Activated CD4-positive, alpha-beta memory T cell treated with anti-CD3 and anti-CD28 coated beads, Interleukin-2, amount 10 ng/mL, durations not matched to agents 7 days and 5 days (primary cell): ENCODE results near the gene NDEL1. TPM values are rescaled to one million over a fixed set of nuclear protein-coding genes. Genes with fewer than 3 reads are reported as not detected.

Experiments used
- CTCF ChIA-PET: fragments of 350-600 bp; sonication (Branson Sonifier 250); formaldehyde crosslinking; loops from one replicate; lab custom pipeline; 2021; ENCODE audit warnings: antibody characterized with exemption, inconsistent platforms; lab: Charles Lee
- POLR2A ChIA-PET: fragments of 350-600 bp; sonication (Branson Sonifier 250); formaldehyde crosslinking; loops from one replicate; lab custom pipeline; 2021; ENCODE audit warnings: antibody characterized with exemption; lab: Charles Lee
- DNase-seq: peaks from one replicate; pipeline ENCODE4 v3.0.0-alpha.2; 2020
- H3K27ac Mint-ChIP-seq: one replicate; pipeline ENCODE4 v1.8.0; 2021; ENCODE audit warnings: mild to moderate bottlenecking, mixed read lengths
- H3K27me3 Mint-ChIP-seq: one replicate; pipeline ENCODE4 v1.8.0; 2021; ENCODE audit warnings: mixed read lengths
- H3K36me3 Mint-ChIP-seq: one replicate; pipeline ENCODE4 v1.8.0; 2021; ENCODE audit warnings: low read depth, mixed read lengths
- H3K4me1 Mint-ChIP-seq: one replicate; pipeline ENCODE4 v1.8.0; 2021; ENCODE audit warnings: mixed read lengths
- H3K4me3 Mint-ChIP-seq: one replicate; pipeline ENCODE4 v1.8.0; 2021; ENCODE audit warnings: mild to moderate bottlenecking, mixed read lengths
- H3K9me3 Mint-ChIP-seq: one replicate; pipeline ENCODE4 v1.8.0; 2021; ENCODE audit warnings: mixed read lengths
- total RNA-seq, 2 experiments: library from RNA; stranded (reverse); gene quantifications; one replicate each; pipeline ENCODE4 v1.2.3, GENCODE V29; 2021

NDEL1 gene
- total RNA-seq, 2 experiments from 2014 or later = 63.5 to 64.0 TPM

- no peak for DNase-seq
- CTCF ChIA-PET = interaction anchor here (1.0 kb wide), 1 partner anchor 19 kb away, joined by 5 read pairs; no protein-coding TSS in a partner anchor
- no peaks in the 10 kb centered on the region for H3K9me3 Mint-ChIP-seq
- peaks cover under 1% of the 10 kb centered on the region for H3K4me1 Mint-ChIP-seq
- no peak overlapping the region for H3K27ac Mint-ChIP-seq
- peaks cover 19% of the 10 kb centered on the region for H3K27me3 Mint-ChIP-seq
- no peaks in the 10 kb centered on the region for H3K36me3 Mint-ChIP-seq
- no peak overlapping the region for H3K4me3 Mint-ChIP-seq
- POLR2A ChIA-PET = interaction anchor here (1.6 kb wide), 1 partner anchor 19 kb away, joined by 3 read pairs; no protein-coding TSS in a partner anchor
Measured at GRCh38 chr17:8402921-8403536, 32.7 kb upstream of the NDEL1 start.

- ChIA-PET CTCF (no interaction called here), POLR2A (no interaction called here)
- DNase-seq = no peak
- no peaks in the 10 kb centered on the region for H3K9me3 Mint-ChIP-seq
- no peak overlapping the region for H3K27ac Mint-ChIP-seq
- H3K4me1 Mint-ChIP-seq = peaks cover 12% of the 10 kb centered on the region
- peaks cover 15% of the 10 kb centered on the region for H3K27me3 Mint-ChIP-seq
- H3K36me3 Mint-ChIP-seq = no peaks in the 10 kb centered on the region
- no peak overlapping the region for H3K4me3 Mint-ChIP-seq
Measured at GRCh38 chr17:8405499-8406016, 30.1 kb upstream of the NDEL1 start.

- Mint-ChIP-seq H3K27me3 (peaks cover 11% of the 10 kb centered on the region), H3K4me1 (peaks cover 16% of the 10 kb centered on the region), H3K27ac (no peak overlapping the region), H3K36me3 (no peaks in the 10 kb centered on the region), H3K4me3 (no peak overlapping the region), H3K9me3 (no peaks in the 10 kb centered on the region)
- ChIA-PET CTCF (interaction anchor here (3.1 kb wide), 1 partner anchor 23 kb away, joined by 13 read pairs; the partner anchor contains the start of gene RPL26), POLR2A (no interaction called here)
- no peak for DNase-seq
Measured at GRCh38 chr17:8406174-8406573, 29.5 kb upstream of the NDEL1 start.

- H3K27ac Mint-ChIP-seq = no peak overlapping the region
- no peaks in the 10 kb centered on the region for H3K36me3 Mint-ChIP-seq
- H3K4me3 Mint-ChIP-seq = no peak overlapping the region
- ChIA-PET POLR2A (interaction anchor here (0.8 to 1.8 kb wide), 2 partner anchors 25 to 28 kb away, joined by 4 read pairs; no protein-coding TSS in a partner anchor), CTCF (interaction anchor here (0.8 to 3.4 kb wide), 4 partner anchors 25 to 348 kb away, joined by 3 to 30 read pairs (median 8); partner anchors contain the start of gene RPL26)
- peaks cover 31% of the 10 kb centered on the region for H3K4me1 Mint-ChIP-seq
- no peak for DNase-seq
- no peaks in the 10 kb centered on the region for H3K9me3 Mint-ChIP-seq
- peaks cover 14% of the 10 kb centered on the region for H3K27me3 Mint-ChIP-seq
Measured at GRCh38 chr17:8408371-8408770, 27.3 kb upstream of the NDEL1 start.

- peaks cover 35% of the 10 kb centered on the region for H3K4me1 Mint-ChIP-seq
- CTCF ChIA-PET = interaction anchor here (0.6 to 3.4 kb wide), 32 partner anchors 10 to 587 kb away, joined by 3 to 30 read pairs (median 4); partner anchors contain the start of genes KRABD2, NDEL1 and RNF222
- H3K36me3 Mint-ChIP-seq = no peaks in the 10 kb centered on the region
- DNase-seq = peak; percentile 77
- POLR2A ChIA-PET = interaction anchor here (0.6 to 1.3 kb wide), 7 partner anchors 15 to 379 kb away, joined by 3 to 5 read pairs (median 3); partner anchors contain the start of gene NDEL1
- H3K27me3 Mint-ChIP-seq = peaks cover 17% of the 10 kb centered on the region
- H3K27ac Mint-ChIP-seq = no peak overlapping the region
- no peak overlapping the region for H3K4me3 Mint-ChIP-seq
- H3K9me3 Mint-ChIP-seq = no peaks in the 10 kb centered on the region
Measured at GRCh38 chr17:8409966-8410882, 25.5 kb upstream of the NDEL1 start.

GRCh38 chr17:8410883-8411238 lies 24.8 kb upstream of the NDEL1 start:
- Mint-ChIP-seq H3K27me3 (peaks cover 17% of the 10 kb centered on the region), H3K36me3 (no peaks in the 10 kb centered on the region), H3K4me3 (no peak overlapping the region), H3K4me1 (peaks cover 35% of the 10 kb centered on the region), H3K9me3 (no peaks in the 10 kb centered on the region), H3K27ac (no peak overlapping the region)
- ChIA-PET POLR2A (interaction anchor here (0.6 to 1.3 kb wide), 4 partner anchors 16 to 335 kb away, joined by 3 to 5 read pairs (median 3); partner anchors contain the start of gene NDEL1), CTCF (interaction anchor here (0.6 to 3.4 kb wide), 20 partner anchors 9 to 574 kb away, joined by 3 to 30 read pairs (median 5); partner anchors contain the start of genes KRABD2, NDEL1 and RNF222)
- DNase-seq = no peak

- peaks cover 35% of the 10 kb centered on the region for H3K4me1 Mint-ChIP-seq
- H3K36me3 Mint-ChIP-seq = no peaks in the 10 kb centered on the region
- ChIA-PET CTCF (interaction anchor here (0.5 to 1.5 kb wide), 2 partner anchors 239 to 319 kb away, joined by 3 to 4 read pairs; no protein-coding TSS in a partner anchor), POLR2A (interaction anchor here (0.7 to 1.3 kb wide), 2 partner anchors 23 to 25 kb away, joined by 3 read pairs; partner anchors contain the start of gene NDEL1)
- H3K9me3 Mint-ChIP-seq = no peaks in the 10 kb centered on the region
- H3K27ac Mint-ChIP-seq = no peak overlapping the region
- peaks cover 29% of the 10 kb centered on the region for H3K27me3 Mint-ChIP-seq
- DNase-seq = no peak
- no peak overlapping the region for H3K4me3 Mint-ChIP-seq
Measured at GRCh38 chr17:8412089-8412488, 23.6 kb upstream of the NDEL1 start.

GRCh38 chr17:8413328-8413727 lies 22.4 kb upstream of the NDEL1 start:
- H3K9me3 Mint-ChIP-seq = no peaks in the 10 kb centered on the region
- H3K36me3 Mint-ChIP-seq = no peaks in the 10 kb centered on the region
- POLR2A ChIA-PET = no interaction called here
- H3K4me3 Mint-ChIP-seq = no peak overlapping the region
- H3K27me3 Mint-ChIP-seq = peaks cover 38% of the 10 kb centered on the region
- no peak for DNase-seq
- CTCF ChIA-PET = no interaction called here
- H3K4me1 Mint-ChIP-seq = peaks cover 32% of the 10 kb centered on the region
- H3K27ac Mint-ChIP-seq = no peak overlapping the region

GRCh38 chr17:8413938-8414337 lies 21.7 kb upstream of the NDEL1 start:
- Mint-ChIP-seq H3K4me1 (peaks cover 29% of the 10 kb centered on the region), H3K4me3 (no peak overlapping the region), H3K27me3 (peaks cover 39% of the 10 kb centered on the region), H3K27ac (no peak overlapping the region), H3K36me3 (no peaks in the 10 kb centered on the region), H3K9me3 (no peaks in the 10 kb centered on the region)
- no peak for DNase-seq
- ChIA-PET CTCF (no interaction called here), POLR2A (no interaction called here)

GRCh38 chr17:8417806-8418205 lies 17.9 kb upstream of the NDEL1 start:
- H3K4me1 Mint-ChIP-seq = peaks cover 10% of the 10 kb centered on the region
- H3K4me3 Mint-ChIP-seq = no peak overlapping the region
- POLR2A ChIA-PET = no interaction called here
- H3K27me3 Mint-ChIP-seq = peaks cover 57% of the 10 kb centered on the region
- no peaks in the 10 kb centered on the region for H3K36me3 Mint-ChIP-seq
- H3K27ac Mint-ChIP-seq = no peak overlapping the region
- CTCF ChIA-PET = interaction anchor here (3.9 kb wide), 1 partner anchor 8 kb away, joined by 25 read pairs; no protein-coding TSS in a partner anchor
- DNase-seq = no peak
- H3K9me3 Mint-ChIP-seq = no peaks in the 10 kb centered on the region

- H3K9me3 Mint-ChIP-seq = no peaks in the 10 kb centered on the region
- DNase-seq = no peak
- H3K27ac Mint-ChIP-seq = no peak overlapping the region
- POLR2A ChIA-PET = no interaction called here
- H3K4me1 Mint-ChIP-seq = peaks cover 3% of the 10 kb centered on the region
- no peaks in the 10 kb centered on the region for H3K36me3 Mint-ChIP-seq
- H3K27me3 Mint-ChIP-seq = peaks cover 58% of the 10 kb centered on the region
- CTCF ChIA-PET = interaction anchor here (3.9 kb wide), 1 partner anchor 8 kb away, joined by 25 read pairs; no protein-coding TSS in a partner anchor
- H3K4me3 Mint-ChIP-seq = no peak overlapping the region
Measured at GRCh38 chr17:8418471-8418870, 17.2 kb upstream of the NDEL1 start.

GRCh38 chr17:8419305-8419704 lies 16.4 kb upstream of the NDEL1 start:
- Mint-ChIP-seq H3K36me3 (no peaks in the 10 kb centered on the region), H3K4me1 (no peaks in the 10 kb centered on the region), H3K4me3 (no peak overlapping the region), H3K27ac (no peak overlapping the region), H3K27me3 (peaks cover 65% of the 10 kb centered on the region), H3K9me3 (no peaks in the 10 kb centered on the region)
- no peak for DNase-seq
- ChIA-PET CTCF (interaction anchor here (3.9 kb wide), 1 partner anchor 9 kb away, joined by 25 read pairs; no protein-coding TSS in a partner anchor), POLR2A (interaction anchor here (1.1 kb wide), 1 partner anchor 36 kb away, joined by 3 read pairs; no protein-coding TSS in a partner anchor)
